K562 (cell line): ENCODE measurements around the gene DGCR8. TPM values are rescaled to one million over a fixed set of nuclear protein-coding genes. Genes with fewer than 3 reads are reported as not detected.

Source experiments
- BCOR ChIP-seq: fragments of 450-650 bp; IDR thresholded peaks from 2 replicates; pipeline ENCODE4 v1.6.1; 2016
- CCNT2 ChIP-seq: IDR thresholded peaks from 2 replicates; pipeline ENCODE4 v1.6.1; 2011; ENCODE audit warnings: borderline replicate concordance, low read depth, mild to moderate bottlenecking, moderate library complexity, mixed read lengths, low read length; ENCODE audit not compliant: insufficient read length; ENCODE audit errors: extremely low read depth
- ESRRB ChIP-seq: fragments of 250-450 bp; sonication (Bioruptor Pico); IDR thresholded peaks from 2 replicates; pipeline ENCODE4 v1.5.0; 2020; ENCODE audit warnings: mild to moderate bottlenecking, moderate library complexity, borderline replicate concordance
- MAFK ChIP-seq: IDR thresholded peaks from 2 replicates; pipeline ENCODE4 v1.6.1; 2011; ENCODE audit warnings: low read length, improper control_type of control experiment
- NKRF ChIP-seq: fragments of 450-650 bp; IDR thresholded peaks from 2 replicates; pipeline ENCODE4 v1.6.1; 2016; ENCODE audit warnings: borderline replicate concordance
- NRF1 ChIP-seq, 2 experiments: fragments of 450-650 bp; IDR thresholded peaks in 1 of 2; conservative IDR thresholded peaks in 1 of 2; 2 replicates each; pipeline ENCODE4 v1.6.1; 2014; ENCODE audit warnings: mild to moderate bottlenecking in 2 of 2
- POLR2A ChIP-seq: fragments of 450-650 bp; conservative IDR thresholded peaks from 2 replicates; pipeline ENCODE4 v1.6.1; 2016
- RERE ChIP-seq: sonication (generic); formaldehyde crosslinking; IDR thresholded peaks from 2 replicates; pipeline ENCODE4 v1.8.0; 2023; ENCODE audit warnings: missing genetic modification reagents, mild to moderate bottlenecking, borderline replicate concordance
- SPI1 ChIP-seq: IDR thresholded peaks from 2 replicates; pipeline ENCODE4 v1.6.1; 2011; ENCODE audit warnings: low read depth, low read length, control low read depth, borderline replicate concordance
- SREBF1 ChIP-seq: fragments of 150-350 bp; IDR thresholded peaks from 2 replicates; pipeline ENCODE4 v1.6.1; 2014; ENCODE audit warnings: antibody characterized with exemption, low read depth, low read length, borderline replicate concordance
- SUPT5H ChIP-seq: fragments of 450-650 bp; IDR thresholded peaks from 2 replicates; pipeline ENCODE4 v1.6.1; 2016
- ZBTB5 ChIP-seq: fragments of 450-650 bp; IDR thresholded peaks from 2 replicates; pipeline ENCODE4 v1.6.1; 2017; ENCODE audit warnings: antibody characterized with exemption
- ZFP30 ChIP-seq: fragments of 250-450 bp; sonication (Bioruptor Pico); IDR thresholded peaks from 2 replicates; pipeline ENCODE4 v1.8.0; 2022; ENCODE audit warnings: moderate library complexity, mild to moderate bottlenecking, inconsistent platforms, borderline replicate concordance
- polyA plus RNA-seq, 8 experiments: library from polyadenylated mRNA; depleted of rRNA in 4 of 8; stranded (reverse) in 5 of 8; unstranded in 3 of 8; fragments of >200 nt; fragmentation: Nextera tagmentation in 2 of 8; fragmentation: Illumina TruSeq in 1 of 8; extraction: Ambion mirVana in 2 of 8; extraction: Trizol in 1 of 8; gene quantifications; 2 replicates each; pipeline versions ENCODE4 v1.2.1 to v1.2.3, GENCODE V29; 2011 to 2014; ENCODE audit warnings: inconsistent platforms in 1 of 8, missing spikeins in 1 of 8
- total RNA-seq, 7 experiments: library from RNA; depleted of rRNA in 6 of 7; stranded (reverse); fragments of >200 nt in 6 of 7; fragmentation: Illumina TruSeq in 2 of 7; extraction: Trizol in 2 of 7; gene quantifications; 2 replicates each; pipeline versions ENCODE4 v1.2.1 to v1.2.3, GENCODE V29; 2011 to 2021; ENCODE audit warnings: low replicate concordance in 1 of 7

The DGCR8 gene
- total and polyA plus RNA-seq, 9 of the 15 experiments (the other 6 are each of a cell fraction or from before 2014, with no cell fraction given), result 5.9 to 144 (median 80.1) TPM

GRCh38 chr22:20126284-20127029 lies 46.4 kb downstream of the DGCR8 start (continued):
- TF ChIP-seq ESRRB (CRISPR knock-in tag), result 0 out of 2 replicates have a peak, but pooled peaks have one; percentile 36
- no peak for TF ChIP-seq ZFP30 (CRISPR knock-in tag)
- TF ChIP-seq SPI1, result no peak
- TF ChIP-seq MAFK, result no peak
- TF ChIP-seq SREBF1, result no peak
- no peak for TF ChIP-seq BCOR
- no peak for TF ChIP-seq NKRF
- no peak for TF ChIP-seq RERE
- no peak for TF ChIP-seq CCNT2
- no peak for TF ChIP-seq ZBTB5
- peak; percentile 59 for TF ChIP-seq POLR2A
- TF ChIP-seq SUPT5H, result peak; percentile 50
- no peak for TF ChIP-seq NRF1 (conservative IDR thresholded peaks at IDR 0.05 in 1 of 2, IDR thresholded peaks at IDR 0.05 in 1 of 2)
- TF ChIP-seq, all 486 proteins: peak for 16
